SU-DHL-6 (cell line): ENCODE measurements around the gene POFUT1.
"Not testable (repeated sequence)": the region's sequence is repeated elsewhere in the genome, so short reads cannot be mapped to it uniquely, and the experiment has no call there.

Experiments used
- H2AFZ ChIP-seq: fragments of 200-600 bp; sonication (generic); 2 replicates; pipeline ENCODE4 v1.6.1; 2014; ENCODE audit warnings: low read depth, mild to moderate bottlenecking, moderate library complexity, mixed read lengths, antibody characterized with exemption, low read length; ENCODE audit not compliant: severe bottlenecking
- H3F3A ChIP-seq: fragments of 200-600 bp; shearing (Covaris generic); 2 replicates; pipeline ENCODE4 v1.6.0; 2016; ENCODE audit warnings: antibody characterized with exemption, mild to moderate bottlenecking; ENCODE audit not compliant: insufficient read depth
- H3K27ac ChIP-seq: fragments of 200-600 bp; sonication (generic); 2 replicates; pipeline ENCODE4 v1.5.1; 2016; ENCODE audit warnings: low read depth, mild to moderate bottlenecking, low read length, moderate library complexity, mixed read lengths
- H3K27me3 ChIP-seq: fragments of 200-600 bp; sonication (generic), shearing (Covaris generic); 2 replicates; pipeline ENCODE4 v1.6.0; 2014; ENCODE audit warnings: mild to moderate bottlenecking, low read length
- H3K36me3 ChIP-seq: fragments of 200-600 bp; sonication (generic); 2 replicates; pipeline ENCODE4 v1.6.1; 2014; ENCODE audit warnings: mild to moderate bottlenecking, low read length, mixed read lengths
- H3K4me2 ChIP-seq: fragments of 300-600, 200-600 bp; shearing (Covaris generic), sonication (generic); 2 replicates; pipeline ENCODE4 v1.6.0; 2014; ENCODE audit warnings: low read length, low read depth, mild to moderate bottlenecking; ENCODE audit not compliant: poor library complexity, severe bottlenecking
- H3K4me3 ChIP-seq: fragments of 200-600 bp; sonication (generic); 2 replicates; pipeline ENCODE4 v1.5.1; 2014; ENCODE audit warnings: antibody characterized with exemption, low read length, mild to moderate bottlenecking, mixed read lengths; ENCODE audit not compliant: insufficient read depth, poor library complexity, severe bottlenecking
- H3K79me2 ChIP-seq: fragments of 200-600 bp; sonication (generic); 2 replicates; pipeline ENCODE4 v1.6.1; 2014; ENCODE audit warnings: mild to moderate bottlenecking, low read length, moderate library complexity; ENCODE audit not compliant: insufficient read depth
- H3K9ac ChIP-seq: fragments of 200-600 bp; sonication (generic); 2 replicates; pipeline ENCODE4 v1.7.0; 2014; ENCODE audit warnings: mild to moderate bottlenecking, low read length
- H3K9me2 ChIP-seq: fragments of 200-600 bp; sonication (generic); replicated peaks from 2 replicates; pipeline ENCODE4 v1.6.1; 2014; ENCODE audit warnings: low read length; ENCODE audit not compliant: insufficient read depth
- H3K9me3 ChIP-seq: fragments of 200-600 bp; sonication (generic); 2 replicates; pipeline ENCODE4 v1.6.1; 2014; ENCODE audit warnings: low read length, mixed read lengths; ENCODE audit not compliant: insufficient read depth
- H4K20me1 ChIP-seq: fragments of 200-600 bp; sonication (generic); 2 replicates; pipeline ENCODE4 v1.6.1; 2014; ENCODE audit warnings: low read depth, mild to moderate bottlenecking, antibody characterized with exemption, low read length, moderate library complexity, mixed read lengths
- CTCF ChIP-seq: fragments of 200-600 bp; sonication (generic); IDR thresholded peaks from one replicate; pipeline ENCODE4 v1.5.1; 2017; ENCODE audit warnings: antibody characterized with exemption, mild to moderate bottlenecking, low read length, moderate library complexity; ENCODE audit not compliant: insufficient read depth, poor library complexity, severe bottlenecking
- EZH2phosphoT487 ChIP-seq: fragments of 200-600 bp; sonication (generic), shearing (Covaris generic); conservative IDR thresholded peaks from 2 replicates; pipeline ENCODE4 v1.6.1; 2018; ENCODE audit warnings: mild to moderate bottlenecking, antibody characterized with exemption, low read length, moderate library complexity, mixed read lengths

POFUT1 gene

GRCh38 chr20:32195581-32195980 is 12.1 kb upstream of the POFUT1 start:
- Histone ChIP-seq H3K9ac (no peak overlapping the region), H3K9me3 (no peaks in the 10 kb centered on the region), H2AFZ (no peak overlapping the region), H3K36me3 (peaks cover 11% of the 10 kb centered on the region; the same call in 1 of the 2 replicates), H3F3A (no peaks in the 10 kb centered on the region), H3K79me2 (peaks cover 7% of the 10 kb centered on the region), H3K9me2 (no peaks in the 10 kb centered on the region), H3K27me3 (no peaks in the 10 kb centered on the region), H3K4me3 (no peak overlapping the region), H3K27ac (no peak overlapping the region), H4K20me1 (no peaks in the 10 kb centered on the region; the same call in 1 of the 2 replicates), H3K4me2 (no peak overlapping the region)
- TF ChIP-seq CTCF (no peak), EZH2phosphoT487 (no peak)

- not testable (repeated sequence) for H3K9me3 ChIP-seq, H3K9me2 ChIP-seq, H3K27ac ChIP-seq, H3K9ac ChIP-seq, H3K27me3 ChIP-seq, H3K4me2 ChIP-seq, H3K4me3 ChIP-seq, H2AFZ ChIP-seq, H3F3A ChIP-seq, H4K20me1 ChIP-seq
- peaks cover 11% of the 10 kb centered on the region; the same call in 1 of the 2 replicates for H3K36me3 ChIP-seq
- H3K79me2 ChIP-seq: peaks cover 17% of the 10 kb centered on the region
These were observed 11.1 kb upstream of the POFUT1 start for GRCh38 chr20:32196613-32197012.

GRCh38 chr20:32197136-32197535 is 10.5 kb upstream of the POFUT1 start:
- Histone ChIP-seq H3K79me2 (peaks cover 22% of the 10 kb centered on the region), H3K36me3 (peaks cover 11% of the 10 kb centered on the region; the same call in 1 of the 2 replicates)
- H3K27ac ChIP-seq, H3K9me3 ChIP-seq, H3K9ac ChIP-seq, H3K4me2 ChIP-seq, H2AFZ ChIP-seq, H3K4me3 ChIP-seq, H3K27me3 ChIP-seq, H3K9me2 ChIP-seq, H4K20me1 ChIP-seq, H3F3A ChIP-seq: not testable (repeated sequence)

GRCh38 chr20:32199006-32199405 is 8.7 kb upstream of the POFUT1 start:
- Histone ChIP-seq H3K27me3 (no peaks in the 10 kb centered on the region), H3K79me2 (peaks cover 41% of the 10 kb centered on the region), H4K20me1 (peaks cover 7% of the 10 kb centered on the region; the same call in 1 of the 2 replicates), H3K9me3 (no peaks in the 10 kb centered on the region), H3K9ac (no peak overlapping the region), H3K9me2 (no peaks in the 10 kb centered on the region), H3K36me3 (peaks cover 11% of the 10 kb centered on the region; the same call in 1 of the 2 replicates), H3K4me3 (no peak overlapping the region), H3F3A (no peaks in the 10 kb centered on the region), H3K4me2 (no peak overlapping the region), H2AFZ (no peak overlapping the region), H3K27ac (no peak overlapping the region)
- TF ChIP-seq CTCF (no peak), EZH2phosphoT487 (no peak)
